GM19452 (cell line): Measurements from ENCODE around the gene PTPN9.
A peak's percentile ranks its signal among the peaks of the same experiment; 100 is the strongest.
"Not testable (repeated sequence)": the region's sequence is repeated elsewhere in the genome, so short reads cannot be mapped to it uniquely, and the experiment has no call there.

ENCODE experiments used
- ATAC-seq: cut with Tn5 transposase; IDR thresholded peaks from one replicate; pipeline ENCODE4 v1.9.1; 2021; ENCODE audit not compliant: unreplicated experiment

The PTPN9 gene

GRCh38 chr15:75578948-75579920 lies at the start of gene PTPN9:
Gene PTPN9, minus strand, starts transcription at chr15:75579315. Its CDS starts 539 bp downstream, at chr15:75578776.
- peak; percentile 53 for ATAC-seq

GRCh38 chr15:75625542-75626347 lies 46.6 kb upstream of the PTPN9 start, which contains the start of gene SNUPN:
Gene SNUPN, minus strand, starts transcription at chr15:75625725. Its CDS starts 4,674 bp downstream, at chr15:75621051.
- peak; percentile 81 for ATAC-seq

- no peak for ATAC-seq
Observed at GRCh38 chr15:75622505-75622904, 43.4 kb upstream of the PTPN9 start.

GRCh38 chr15:75620841-75621391 lies 41.8 kb upstream of the PTPN9 start:
- no peak for ATAC-seq

- no peak for ATAC-seq
Observed at GRCh38 chr15:75620058-75620820, 41.1 kb upstream of the PTPN9 start.

GRCh38 chr15:75616766-75617165 lies 37.7 kb upstream of the PTPN9 start:
- ATAC-seq = no peak

GRCh38 chr15:75606711-75607699 lies 27.9 kb upstream of the PTPN9 start:
- no peak for ATAC-seq

GRCh38 chr15:75606026-75606425 lies 26.9 kb upstream of the PTPN9 start:
- ATAC-seq = no peak

- no peak for ATAC-seq
Observed at GRCh38 chr15:75599401-75599800, 20.3 kb upstream of the PTPN9 start.

- ATAC-seq = no peak
Observed at GRCh38 chr15:75598361-75598760, 19.2 kb upstream of the PTPN9 start.

GRCh38 chr15:75597667-75598341 lies 18.7 kb upstream of the PTPN9 start:
- no peak for ATAC-seq

- no peak for ATAC-seq
Observed at GRCh38 chr15:75596703-75597345, 17.7 kb upstream of the PTPN9 start.

- ATAC-seq = no peak
Observed at GRCh38 chr15:75594276-75594675, 15.2 kb upstream of the PTPN9 start.

- no peak for ATAC-seq
Observed at GRCh38 chr15:75591655-75592364, 12.7 kb upstream of the PTPN9 start.

- ATAC-seq = no peak
Observed at GRCh38 chr15:75590239-75590638, 11.1 kb upstream of the PTPN9 start.

- ATAC-seq = no peak
Observed at GRCh38 chr15:75589071-75589470, 10.0 kb upstream of the PTPN9 start.

- not testable (repeated sequence) for ATAC-seq
Observed at GRCh38 chr15:75586422-75586821, 7.3 kb upstream of the PTPN9 start.

- no peak for ATAC-seq
Observed at GRCh38 chr15:75584121-75584520, 5.0 kb upstream of the PTPN9 start.
